Tibial nerve (tissue), 4 donors: ENCODE measurements around the gene CYGB. TPM values are rescaled to one million over a fixed set of nuclear protein-coding genes. Genes with fewer than 3 reads are reported as not detected.

Experiments
- DNase-seq, 2 donors: peaks; one replicate each; pipeline ENCODE4 v3.0.0-alpha.2; 2019; ENCODE audit warnings: low spot score in 2 of 2
- H3K27ac ChIP-seq, 4 donors: fragments of 200-600 bp; sonication (generic) in 3 of 4; one replicate each; pipeline ENCODE4 v1.5.1; 2017 to 2019; ENCODE audit warnings: mild to moderate bottlenecking in 1 of 4
- H3K27me3 ChIP-seq, 2 donors: fragments of 200-600 bp; sonication (generic) in 1 of 2; one replicate each; pipeline versions ENCODE4 v1.5.1 to v1.6.0; 2017 to 2019
- H3K36me3 ChIP-seq, 3 donors: fragments of 200-600 bp; sonication (generic); one replicate each; pipeline ENCODE4 v1.5.1; 2018 to 2019
- H3K4me1 ChIP-seq, 4 donors: fragments of 200-600 bp; sonication (generic) in 3 of 4; one replicate each; pipeline ENCODE4 v1.5.1; 2017 to 2019
- H3K4me3 ChIP-seq, 4 donors: fragments of 200-600 bp; sonication (generic) in 3 of 4; one replicate each; pipeline ENCODE4 v1.5.1; 2017 to 2019; ENCODE audit warnings: mild to moderate bottlenecking in 1 of 4, moderate library complexity in 1 of 4
- H3K9me3 ChIP-seq, 4 donors: fragments of 200-600 bp; sonication (generic) in 3 of 4; one replicate each; pipeline ENCODE4 v1.5.1; 2017 to 2019
- EP300 ChIP-seq, 2 donors: sonication (generic); formaldehyde crosslinking; IDR thresholded peaks; one replicate each; pipeline ENCODE4 v1.6.1; 2017; ENCODE audit warnings: antibody characterized with exemption in 2 of 2, mild to moderate bottlenecking in 1 of 2
- POLR2A ChIP-seq, 2 donors: fragments of 450-650 bp; IDR thresholded peaks; one replicate each; pipeline ENCODE4 v1.6.1; 2017; ENCODE audit warnings: antibody characterized with exemption in 2 of 2, mild to moderate bottlenecking in 2 of 2, moderate library complexity in 2 of 2
- WGBS, 2 donors: methylation state at CpG; one replicate each; pipeline ENCODE4 v1.1.5; 2018; 5-methylcytosine and 5-hydroxymethylcytosine counted together
- small RNA-seq: library from RNA; depleted of rRNA; stranded (forward); fragments of <200 nt; gene quantifications from one replicate; pipeline ENCODE3, GENCODE V24; 2016
- total RNA-seq, 4 donors: library from RNA; depleted of rRNA; stranded (reverse); fragments of >200 nt; gene quantifications; one replicate each; pipeline ENCODE4 v1.1.0, GENCODE V29; 2016
- TF ChIP-seq, protein P1 (sequence below), 5 experiments: fragments of 200-600 bp in 3 of 5; fragments of 450-650 bp in 2 of 5; sonication (generic) in 3 of 5; IDR thresholded peaks; one replicate each; pipeline ENCODE4 v1.5.1; 2016 to 2019; ENCODE audit warnings: antibody characterized with exemption in 5 of 5, mild to moderate bottlenecking in 3 of 5, moderate library complexity in 2 of 5

Gene CYGB
- total RNA-seq, 4 donors from 2014 or later = 40.2 to 59.2 (median 48.8) TPM

DNA sequence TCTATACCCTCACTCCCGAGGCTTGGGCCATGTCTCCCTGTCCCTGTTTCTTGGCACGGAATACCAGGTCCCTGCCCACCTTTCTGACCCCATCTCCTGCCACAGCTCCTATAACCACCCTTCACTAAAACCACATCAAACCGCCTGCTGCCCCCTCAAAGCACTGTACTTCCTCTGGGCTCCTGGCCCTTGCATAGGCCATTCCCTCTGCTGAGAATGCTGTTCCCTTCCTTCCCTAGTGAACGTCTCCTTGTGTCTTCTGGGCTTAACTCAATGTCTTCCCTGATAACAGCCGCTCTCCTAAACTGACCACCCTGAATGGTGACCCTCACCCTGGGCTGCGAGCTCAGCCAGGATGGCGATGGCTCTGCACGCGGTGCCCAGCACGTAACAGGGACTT is 59.4 kb downstream of the CYGB start:
- no peak overlapping the region for H3K4me3 ChIP-seq
- TF ChIP-seq EP300 (IDR thresholded peaks at IDR 0.05) = no peak
- TF ChIP-seq, protein P1, sequence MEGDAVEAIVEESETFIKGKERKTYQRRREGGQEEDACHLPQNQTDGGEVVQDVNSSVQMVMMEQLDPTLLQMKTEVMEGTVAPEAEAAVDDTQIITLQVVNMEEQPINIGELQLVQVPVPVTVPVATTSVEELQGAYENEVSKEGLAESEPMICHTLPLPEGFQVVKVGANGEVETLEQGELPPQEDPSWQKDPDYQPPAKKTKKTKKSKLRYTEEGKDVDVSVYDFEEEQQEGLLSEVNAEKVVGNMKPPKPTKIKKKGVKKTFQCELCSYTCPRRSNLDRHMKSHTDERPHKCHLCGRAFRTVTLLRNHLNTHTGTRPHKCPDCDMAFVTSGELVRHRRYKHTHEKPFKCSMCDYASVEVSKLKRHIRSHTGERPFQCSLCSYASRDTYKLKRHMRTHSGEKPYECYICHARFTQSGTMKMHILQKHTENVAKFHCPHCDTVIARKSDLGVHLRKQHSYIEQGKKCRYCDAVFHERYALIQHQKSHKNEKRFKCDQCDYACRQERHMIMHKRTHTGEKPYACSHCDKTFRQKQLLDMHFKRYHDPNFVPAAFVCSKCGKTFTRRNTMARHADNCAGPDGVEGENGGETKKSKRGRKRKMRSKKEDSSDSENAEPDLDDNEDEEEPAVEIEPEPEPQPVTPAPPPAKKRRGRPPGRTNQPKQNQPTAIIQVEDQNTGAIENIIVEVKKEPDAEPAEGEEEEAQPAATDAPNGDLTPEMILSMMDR (IDR thresholded peaks at IDR 0.05) = no peak
- TF ChIP-seq POLR2A (IDR thresholded peaks at IDR 0.05) = no peak
- H3K4me1 ChIP-seq = peaks cover 0 to 21% (median 8%) of the 10 kb centered on the region in 4 donors
- no peaks in the 10 kb centered on the region for H3K9me3 ChIP-seq
- DNase-seq = no peak
- H3K27ac ChIP-seq = peak overlapping the region in 1 of 4 donors; percentile 47
- 92 to 93% methylated on average over 10 of the region's 10 CpGs for WGBS, 2 donors
- H3K36me3 ChIP-seq = peaks cover 0 to 64% (median 15%) of the 10 kb centered on the region in 3 donors
- H3K27me3 ChIP-seq = no peaks in the 10 kb centered on the region

DNA sequence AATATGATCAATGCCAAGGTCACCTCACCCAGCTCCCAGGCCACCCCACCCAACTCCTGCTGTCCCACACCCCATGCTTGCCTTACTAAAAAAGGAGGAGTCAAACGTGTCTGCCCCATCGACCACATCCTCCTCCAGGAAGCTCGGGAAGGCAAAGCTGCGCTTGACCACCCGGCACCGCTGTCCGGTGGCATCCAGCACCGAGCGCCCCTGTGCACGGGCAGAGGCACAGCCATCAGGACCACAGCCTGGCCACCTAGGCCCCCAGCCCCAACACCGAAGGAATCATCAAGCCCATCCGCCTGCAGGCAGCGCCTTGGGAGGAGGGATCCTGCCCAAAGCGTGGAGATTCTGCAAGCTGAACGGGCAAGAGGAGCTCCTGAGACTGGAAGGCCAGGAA is 59.9 kb downstream of the CYGB start:
- no peak overlapping the region for H3K4me3 ChIP-seq
- peaks cover 0 to 21% (median 8%) of the 10 kb centered on the region in 4 donors for H3K4me1 ChIP-seq
- 87 to 88% methylated on average over 14 to 15 of the region's 15 CpGs for WGBS, 2 donors
- peaks cover 0 to 69% (median 15%) of the 10 kb centered on the region in 3 donors for H3K36me3 ChIP-seq
- DNase-seq = no peak
- H3K9me3 ChIP-seq = no peaks in the 10 kb centered on the region
- TF ChIP-seq, protein P1 (IDR thresholded peaks at IDR 0.05) = no peak
- TF ChIP-seq POLR2A (IDR thresholded peaks at IDR 0.05) = no peak
- TF ChIP-seq EP300 (IDR thresholded peaks at IDR 0.05) = no peak
- H3K27ac ChIP-seq = peak overlapping the region in 1 of 4 donors; percentile 47
- H3K27me3 ChIP-seq = no peaks in the 10 kb centered on the region

Small RNAs within 50 kb of the gene (small RNA-seq; reads per million reads assigned to genes)
- gene SNORD1A (not detected), gene SNORD1B (382 reads per million, percentile 97 among the genes with 10 or more reads in this experiment)

Other genes starting within 250 kb of the CYGB start
- 1 to 10 TPM; 2.0 to 8.4 (median 5.2) TPM for gene QRICH2, start 229.4 kb downstream of the CYGB start, total RNA-seq
- gene PRPSAP1, start 183.8 kb downstream of the CYGB start, total RNA-seq = 100 to 1,000 TPM in 2 of 4 donors, 10 to 100 TPM in 2; 66.8 to 108 (median 96.2) TPM
- gene SPHK1, start 153.1 kb downstream of the CYGB start, total RNA-seq = 10 to 100 TPM; 16.7 to 50.1 (median 27.8) TPM
- gene UBE2O, start 84.6 kb downstream of the CYGB start, total RNA-seq = 10 to 100 TPM; 16.0 to 38.7 (median 20.7) TPM
- gene AANAT, start 70.1 kb downstream of the CYGB start, total RNA-seq = not detected
- gene RHBDF2, start 36.3 kb downstream of the CYGB start, total RNA-seq = 10 to 100 TPM; 33.1 to 99.0 (median 73.5) TPM
- 10 to 100 TPM in 3 of 4 donors, 1 to 10 TPM in 1; 6.6 to 23.5 (median 14.1) TPM for gene PRCD, start 2.3 kb upstream of the CYGB start, total RNA-seq
- gene ST6GALNAC2, start 48.2 kb upstream of the CYGB start, total RNA-seq = 100 to 1,000 TPM in 1 of 4 donors, 10 to 100 TPM in 3; 58.5 to 128 (median 69.1) TPM
- 10 to 100 TPM in 2 of 4 donors, 1 to 10 TPM in 2; 2.4 to 13.8 (median 7.4) TPM for gene ST6GALNAC1, start 106.0 kb upstream of the CYGB start, total RNA-seq
- gene MXRA7, start 173.3 kb upstream of the CYGB start, total RNA-seq = 100 to 1,000 TPM; 124 to 230 (median 197) TPM
- 10 to 100 TPM; 14.0 to 45.0 (median 34.2) TPM for gene JMJD6, start 188.9 kb upstream of the CYGB start, total RNA-seq
- gene METTL23, start 189.1 kb upstream of the CYGB start, total RNA-seq = 10 to 100 TPM; 27.8 to 50.2 (median 30.8) TPM
- gene SRSF2, start 199.6 kb upstream of the CYGB start, total RNA-seq = 100 to 1,000 TPM; 196 to 452 (median 271) TPM
- gene MFSD11, start 200.4 kb upstream of the CYGB start, total RNA-seq = 10 to 100 TPM; 25.8 to 61.0 (median 37.1) TPM